HepG2 (cell line): ENCODE results near the gene MRPS11. TPM values are rescaled to one million over a fixed set of nuclear protein-coding genes. Genes with fewer than 3 reads are reported as not detected.

ENCODE experiments used
- BORCS8-MEF2B ChIP-seq: sonication (generic); formaldehyde crosslinking; IDR thresholded peaks from 2 replicates; pipeline ENCODE4 v1.8.0; 2022; ENCODE audit warnings: mild to moderate bottlenecking, missing genetic modification reagents
- BRD4 ChIP-seq: sonication (generic); formaldehyde crosslinking; IDR thresholded peaks from 2 replicates; pipeline ENCODE4 v1.4.0; 2020; ENCODE audit warnings: missing genetic modification reagents
- GTF3A ChIP-seq: sonication (generic); formaldehyde crosslinking; conservative IDR thresholded peaks from 2 replicates; pipeline ENCODE4 v1.4.0; 2020; ENCODE audit warnings: mild to moderate bottlenecking, missing genetic modification reagents
- HOXA5 ChIP-seq: sonication (generic); formaldehyde crosslinking; IDR thresholded peaks from 2 replicates; pipeline ENCODE4 v1.4.0; 2020; ENCODE audit warnings: missing genetic modification reagents
- KAT8 ChIP-seq: IDR thresholded peaks from 2 replicates; pipeline ENCODE4 v1.6.1; 2016; ENCODE audit warnings: missing genetic modification reagents, missing compliant biosample characterization
- MZF1 ChIP-seq: sonication (generic); formaldehyde crosslinking; IDR thresholded peaks from 2 replicates; pipeline ENCODE4 v1.8.1; 2023; ENCODE audit warnings: mild to moderate bottlenecking, missing genetic modification reagents, borderline replicate concordance
- NCOA1 ChIP-seq: sonication (generic); formaldehyde crosslinking; IDR thresholded peaks from 2 replicates; pipeline ENCODE4 v1.9.0; 2021; ENCODE audit warnings: missing genetic modification reagents
- RXRA ChIP-seq: sonication (generic); formaldehyde crosslinking; IDR thresholded peaks from 2 replicates; pipeline ENCODE4 v1.5.1; 2020; ENCODE audit warnings: missing genetic modification reagents
- SMAD3 ChIP-seq: sonication (generic); formaldehyde crosslinking; IDR thresholded peaks from 2 replicates; pipeline ENCODE4 v1.4.0; 2020; ENCODE audit warnings: missing genetic modification reagents
- SOX13 ChIP-seq, 3 experiments: fragments of 450-650 bp in 1 of 3; sonication (generic) in 1 of 3; formaldehyde crosslinking in 1 of 3; IDR thresholded peaks in 2 of 3; conservative IDR thresholded peaks in 1 of 3; 2 replicates each; pipeline versions ENCODE4 v1.5.0 to v1.6.1; 2016 to 2020; ENCODE audit warnings: antibody characterized with exemption in 1 of 3, mild to moderate bottlenecking in 1 of 3, missing compliant biosample characterization in 1 of 3, missing genetic modification reagents in 1 of 3, moderate library complexity in 1 of 3
- U2AF2 ChIP-seq: fragments of 200-400 bp; formaldehyde crosslinking; IDR thresholded peaks from 2 replicates; pipeline ENCODE4 v1.6.1; 2017; ENCODE audit warnings: low read depth, mild to moderate bottlenecking, low read length
- YY1 ChIP-seq: IDR thresholded peaks from 2 replicates; pipeline ENCODE4 v1.6.1; 2011; ENCODE audit warnings: low read length, low read depth, moderate library complexity, mild to moderate bottlenecking; ENCODE audit not compliant: insufficient read depth, insufficient replicate concordance
- ZNF333 ChIP-seq: sonication (generic); formaldehyde crosslinking; IDR thresholded peaks from 2 replicates; pipeline ENCODE4 v1.4.0; 2020; ENCODE audit warnings: mild to moderate bottlenecking, missing genetic modification reagents, borderline replicate concordance
- ZNF468 ChIP-seq: sonication (generic); formaldehyde crosslinking; IDR thresholded peaks from 2 replicates; pipeline ENCODE4 v1.8.0; 2022; ENCODE audit warnings: mild to moderate bottlenecking, moderate library complexity, missing genetic modification reagents
- ZNF567 ChIP-seq: sonication (generic); formaldehyde crosslinking; IDR thresholded peaks from 2 replicates; pipeline ENCODE4 v1.8.1; 2023; ENCODE audit warnings: mild to moderate bottlenecking, missing genetic modification reagents, borderline replicate concordance
- ZNF75D ChIP-seq: sonication (generic); formaldehyde crosslinking; IDR thresholded peaks from 2 replicates; pipeline ENCODE4 v1.8.1; 2023; ENCODE audit warnings: missing genetic modification reagents, mild to moderate bottlenecking, borderline replicate concordance
- ZNF781 ChIP-seq: sonication (generic); formaldehyde crosslinking; IDR thresholded peaks from 2 replicates; pipeline ENCODE4 v1.5.1; 2020; ENCODE audit warnings: borderline replicate concordance, mild to moderate bottlenecking, missing genetic modification reagents; ENCODE audit errors: not compliant biosample characterization
- ZNF792 ChIP-seq: IDR thresholded peaks from 2 replicates; pipeline ENCODE4 v1.6.1; 2016
- polyA plus RNA-seq, 8 experiments: library from polyadenylated mRNA; depleted of rRNA in 3 of 8; stranded (reverse) in 7 of 8; unstranded in 1 of 8; fragments of >200 nt; fragmentation: Illumina TruSeq in 4 of 8; extraction: Trizol in 4 of 8; gene quantifications; 2 replicates each; pipeline versions ENCODE4 v1.2.1 to v1.2.3, GENCODE V29; 2011 to 2016; ENCODE audit warnings: low read depth in 4 of 8, missing spikeins in 1 of 8, mixed read lengths in 1 of 8; ENCODE audit not compliant: insufficient read depth in 1 of 8
- total RNA-seq, 5 experiments: library from RNA; depleted of rRNA; stranded (reverse); fragments of >200 nt; fragmentation: Illumina TruSeq; extraction: Trizol; gene quantifications; 2 replicates each; pipeline ENCODE4 v1.2.3, GENCODE V29; 2016; ENCODE audit warnings: low read depth in 1 of 5
- TF ChIP-seq, protein P1 (sequence below): IDR thresholded peaks from 2 replicates; pipeline ENCODE4 v1.6.1; 2012; ENCODE audit warnings: low read length, improper control_type of control experiment
- TF ChIP-seq, protein P2 (sequence below): IDR thresholded peaks from 2 replicates; pipeline ENCODE4 v1.6.1; 2016; ENCODE audit warnings: low read depth, borderline replicate concordance
- TF ChIP-seq, protein P3 (sequence below): sonication (generic); formaldehyde crosslinking; IDR thresholded peaks from 2 replicates; pipeline ENCODE4 v1.8.0; 2022; ENCODE audit warnings: mild to moderate bottlenecking, missing genetic modification reagents
- TF ChIP-seq, protein P4 (sequence below): sonication (generic); formaldehyde crosslinking; IDR thresholded peaks from 2 replicates; pipeline ENCODE4 v1.5.1; 2020; ENCODE audit warnings: mild to moderate bottlenecking, moderate library complexity, missing genetic modification reagents
- TF ChIP-seq, protein P5 (sequence below): sonication (generic); formaldehyde crosslinking; IDR thresholded peaks from 2 replicates; pipeline ENCODE4 v1.8.1; 2023; ENCODE audit warnings: mild to moderate bottlenecking, missing genetic modification reagents

The MRPS11 gene
- total and polyA plus RNA-seq, 2 of the 13 experiments (the other 11 are each of a cell fraction or from before 2014, with no cell fraction given): 50.1 to 72.7 TPM

DNA sequence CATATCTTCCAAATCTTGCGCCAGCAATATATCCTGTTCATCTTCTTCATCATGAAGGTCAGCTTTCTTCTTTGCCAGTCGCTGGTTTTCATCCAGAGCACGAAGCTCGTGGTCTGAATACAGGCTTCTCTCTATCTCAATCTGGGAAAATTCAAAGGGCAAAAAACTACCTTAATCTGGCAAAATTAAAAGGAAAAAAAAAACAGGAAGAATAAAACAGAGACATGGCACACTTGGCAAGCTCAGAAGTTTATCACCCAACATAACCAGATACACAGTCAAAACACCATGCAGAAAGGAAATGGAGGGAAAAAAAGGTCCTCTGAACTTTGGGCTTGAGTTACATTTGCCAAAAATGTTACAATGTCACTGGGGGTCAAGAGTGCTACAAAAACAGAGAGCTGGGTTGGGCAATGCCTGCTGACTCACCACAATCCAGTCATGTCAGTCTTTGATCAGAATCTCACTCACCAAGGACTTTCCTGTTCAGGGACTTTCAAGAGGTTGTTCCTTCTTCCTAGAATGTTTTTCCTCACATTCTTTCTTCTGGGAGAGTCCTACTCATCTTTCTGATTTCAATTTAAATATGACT, 1.8 kb upstream of the MRPS11 start (continued):
- TF ChIP-seq, protein P1, sequence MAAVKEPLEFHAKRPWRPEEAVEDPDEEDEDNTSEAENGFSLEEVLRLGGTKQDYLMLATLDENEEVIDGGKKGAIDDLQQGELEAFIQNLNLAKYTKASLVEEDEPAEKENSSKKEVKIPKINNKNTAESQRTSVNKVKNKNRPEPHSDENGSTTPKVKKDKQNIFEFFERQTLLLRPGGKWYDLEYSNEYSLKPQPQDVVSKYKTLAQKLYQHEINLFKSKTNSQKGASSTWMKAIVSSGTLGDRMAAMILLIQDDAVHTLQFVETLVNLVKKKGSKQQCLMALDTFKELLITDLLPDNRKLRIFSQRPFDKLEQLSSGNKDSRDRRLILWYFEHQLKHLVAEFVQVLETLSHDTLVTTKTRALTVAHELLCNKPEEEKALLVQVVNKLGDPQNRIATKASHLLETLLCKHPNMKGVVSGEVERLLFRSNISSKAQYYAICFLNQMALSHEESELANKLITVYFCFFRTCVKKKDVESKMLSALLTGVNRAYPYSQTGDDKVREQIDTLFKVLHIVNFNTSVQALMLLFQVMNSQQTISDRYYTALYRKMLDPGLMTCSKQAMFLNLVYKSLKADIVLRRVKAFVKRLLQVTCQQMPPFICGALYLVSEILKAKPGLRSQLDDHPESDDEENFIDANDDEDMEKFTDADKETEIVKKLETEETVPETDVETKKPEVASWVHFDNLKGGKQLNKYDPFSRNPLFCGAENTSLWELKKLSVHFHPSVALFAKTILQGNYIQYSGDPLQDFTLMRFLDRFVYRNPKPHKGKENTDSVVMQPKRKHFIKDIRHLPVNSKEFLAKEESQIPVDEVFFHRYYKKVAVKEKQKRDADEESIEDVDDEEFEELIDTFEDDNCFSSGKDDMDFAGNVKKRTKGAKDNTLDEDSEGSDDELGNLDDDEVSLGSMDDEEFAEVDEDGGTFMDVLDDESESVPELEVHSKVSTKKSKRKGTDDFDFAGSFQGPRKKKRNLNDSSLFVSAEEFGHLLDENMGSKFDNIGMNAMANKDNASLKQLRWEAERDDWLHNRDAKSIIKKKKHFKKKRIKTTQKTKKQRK: no peak
- TF ChIP-seq BRD4 (CRISPR knock-in tag): no peak
- TF ChIP-seq ZNF781 (CRISPR knock-in tag): no peak
- no peak for TF ChIP-seq ZNF792 (CRISPR knock-in tag)
- no peak for TF ChIP-seq ZNF468 (CRISPR knock-in tag)
- peak; percentile 76; the same call in 1 of the 2 replicates for TF ChIP-seq SMAD3 (CRISPR knock-in tag)
- TF ChIP-seq MZF1 (CRISPR knock-in tag): no peak
- TF ChIP-seq, protein P2, sequence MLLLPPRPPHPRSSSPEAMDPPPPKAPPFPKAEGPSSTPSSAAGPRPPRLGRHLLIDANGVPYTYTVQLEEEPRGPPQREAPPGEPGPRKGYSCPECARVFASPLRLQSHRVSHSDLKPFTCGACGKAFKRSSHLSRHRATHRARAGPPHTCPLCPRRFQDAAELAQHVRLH: 0 out of 2 replicates have a peak, but pooled peaks have one; percentile 36
- TF ChIP-seq ZNF333 (CRISPR knock-in tag): no peak
- TF ChIP-seq GTF3A (CRISPR knock-in tag): no peak
- no peak for TF ChIP-seq ZNF75D (CRISPR knock-in tag)
- TF ChIP-seq, protein P3, sequence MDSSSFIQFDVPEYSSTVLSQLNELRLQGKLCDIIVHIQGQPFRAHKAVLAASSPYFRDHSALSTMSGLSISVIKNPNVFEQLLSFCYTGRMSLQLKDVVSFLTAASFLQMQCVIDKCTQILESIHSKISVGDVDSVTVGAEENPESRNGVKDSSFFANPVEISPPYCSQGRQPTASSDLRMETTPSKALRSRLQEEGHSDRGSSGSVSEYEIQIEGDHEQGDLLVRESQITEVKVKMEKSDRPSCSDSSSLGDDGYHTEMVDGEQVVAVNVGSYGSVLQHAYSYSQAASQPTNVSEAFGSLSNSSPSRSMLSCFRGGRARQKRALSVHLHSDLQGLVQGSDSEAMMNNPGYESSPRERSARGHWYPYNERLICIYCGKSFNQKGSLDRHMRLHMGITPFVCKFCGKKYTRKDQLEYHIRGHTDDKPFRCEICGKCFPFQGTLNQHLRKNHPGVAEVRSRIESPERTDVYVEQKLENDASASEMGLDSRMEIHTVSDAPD (CRISPR knock-in tag): peak; percentile 94
- no peak for TF ChIP-seq BORCS8-MEF2B (CRISPR knock-in tag)
- TF ChIP-seq, protein P4, sequence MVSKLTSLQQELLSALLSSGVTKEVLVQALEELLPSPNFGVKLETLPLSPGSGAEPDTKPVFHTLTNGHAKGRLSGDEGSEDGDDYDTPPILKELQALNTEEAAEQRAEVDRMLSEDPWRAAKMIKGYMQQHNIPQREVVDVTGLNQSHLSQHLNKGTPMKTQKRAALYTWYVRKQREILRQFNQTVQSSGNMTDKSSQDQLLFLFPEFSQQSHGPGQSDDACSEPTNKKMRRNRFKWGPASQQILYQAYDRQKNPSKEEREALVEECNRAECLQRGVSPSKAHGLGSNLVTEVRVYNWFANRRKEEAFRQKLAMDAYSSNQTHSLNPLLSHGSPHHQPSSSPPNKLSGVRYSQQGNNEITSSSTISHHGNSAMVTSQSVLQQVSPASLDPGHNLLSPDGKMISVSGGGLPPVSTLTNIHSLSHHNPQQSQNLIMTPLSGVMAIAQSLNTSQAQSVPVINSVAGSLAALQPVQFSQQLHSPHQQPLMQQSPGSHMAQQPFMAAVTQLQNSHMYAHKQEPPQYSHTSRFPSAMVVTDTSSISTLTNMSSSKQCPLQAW (CRISPR knock-in tag): peak; percentile 53; the same call in 1 of the 2 replicates
- peak; percentile 63; the same call in 1 of the 2 replicates for TF ChIP-seq HOXA5 (CRISPR knock-in tag)
- TF ChIP-seq SOX13 (IDR thresholded peaks at IDR 0.05): peak; percentile 74
- peak in 1 of 2 experiments; percentile 87; a peak in 2 of 4 replicates for TF ChIP-seq SOX13 (CRISPR knock-in tag; conservative IDR thresholded peaks at IDR 0.05 in 1 of 2, IDR thresholded peaks at IDR 0.05 in 1 of 2)
- TF ChIP-seq KAT8 (CRISPR knock-in tag): peak; percentile 72
- TF ChIP-seq ZNF567: no peak
- no peak for TF ChIP-seq U2AF2
- TF ChIP-seq, protein P5, sequence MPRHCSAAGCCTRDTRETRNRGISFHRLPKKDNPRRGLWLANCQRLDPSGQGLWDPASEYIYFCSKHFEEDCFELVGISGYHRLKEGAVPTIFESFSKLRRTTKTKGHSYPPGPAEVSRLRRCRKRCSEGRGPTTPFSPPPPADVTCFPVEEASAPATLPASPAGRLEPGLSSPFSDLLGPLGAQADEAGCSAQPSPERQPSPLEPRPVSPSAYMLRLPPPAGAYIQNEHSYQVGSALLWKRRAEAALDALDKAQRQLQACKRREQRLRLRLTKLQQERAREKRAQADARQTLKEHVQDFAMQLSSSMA: no peak
- TF ChIP-seq RXRA (CRISPR knock-in tag): peak; percentile 89; the same call in 1 of the 2 replicates
- no peak for TF ChIP-seq YY1
- no peak for TF ChIP-seq NCOA1
